Cardiac septum (tissue), 1 donor: Measurements from ENCODE around the gene CCDC148. TPM values are rescaled to one million over a fixed set of nuclear protein-coding genes. Genes with fewer than 3 reads are reported as not detected.
"Not testable (repeated sequence)": the region's sequence is repeated elsewhere in the genome, so short reads cannot be mapped to it uniquely, and the experiment has no call there.

ENCODE experiments used
- DNase-seq: peaks from one replicate; pipeline ENCODE4 v3.0.0-alpha.2; 2020; ENCODE audit warnings: low spot score
- intact Hi-C: fragments of 100-400 bp; cut with DNase I; formaldehyde crosslinking; loops from one replicate; pipeline ENCODE4 v1.14.0; 2022
- total RNA-seq: library from RNA; stranded (reverse); fragmentation: NEBNext Ultra II Directional; extraction: Animal tissue kit (Norgen Biotek cat#: 25700); gene quantifications from one replicate; pipeline ENCODE4 v1.2.1, GENCODE V29; 2021
- donor health status: DM: no; HTN: no; CAD: no.

The CCDC148 gene
- total RNA-seq, 1 donor from 2014 or later = 0.30 TPM

GRCh38 chr2:158457826-158458616, 1.5 kb upstream of the CCDC148 start:
- intact Hi-C loops = loop anchor here (2.0 to 10.0 kb wide), 6 partner anchors 79 to 423 kb away; no protein-coding TSS in a partner anchor
- peak; percentile 86 for DNase-seq

- intact Hi-C loops = loop anchor here (2.0 to 10.0 kb wide), 6 partner anchors 80 to 422 kb away; no protein-coding TSS in a partner anchor
- peak; percentile 86 for DNase-seq
These were observed 706 bp upstream of the CCDC148 start for GRCh38 chr2:158457092-158457825.

- intact Hi-C loops = no loop called here
- DNase-seq = no peak
These were observed 12.9 kb downstream of the CCDC148 start for GRCh38 chr2:158443606-158444005.

GRCh38 chr2:158439062-158439461, 17.5 kb downstream of the CCDC148 start:
- intact Hi-C loops, DNase-seq: not testable (repeated sequence)

GRCh38 chr2:158433716-158434115, 22.8 kb downstream of the CCDC148 start:
- intact Hi-C loops, DNase-seq: not testable (repeated sequence)

GRCh38 chr2:158432117-158432516, 24.4 kb downstream of the CCDC148 start:
- intact Hi-C loops = no loop called here
- no peak for DNase-seq

- intact Hi-C loops = no loop called here
- no peak for DNase-seq
These were observed 42.0 kb downstream of the CCDC148 start for GRCh38 chr2:158414538-158414937.

GRCh38 chr2:158413581-158413980, 43.0 kb downstream of the CCDC148 start:
- intact Hi-C loops = no loop called here
- DNase-seq = no peak

GRCh38 chr2:158412206-158412605, 44.3 kb downstream of the CCDC148 start:
- intact Hi-C loops = no loop called here
- DNase-seq = no peak

GRCh38 chr2:158411748-158412147, 44.8 kb downstream of the CCDC148 start:
- DNase-seq = no peak

GRCh38 chr2:158410132-158410531, 46.4 kb downstream of the CCDC148 start:
- DNase-seq = no peak
- intact Hi-C loops = no loop called here

More at GRCh38 chr2:158411748-158412147, 44.8 kb downstream of the CCDC148 start:
- intact Hi-C loops = no loop called here

GRCh38 chr2:158407031-158407430, 49.5 kb downstream of the CCDC148 start:
- no peak for DNase-seq
- intact Hi-C loops = no loop called here

- no peak for DNase-seq
- intact Hi-C loops = no loop called here
These were observed 51.2 kb downstream of the CCDC148 start for GRCh38 chr2:158405341-158405740.

GRCh38 chr2:158403237-158403636, 53.3 kb downstream of the CCDC148 start:
- DNase-seq = no peak
- intact Hi-C loops = no loop called here

- intact Hi-C loops = no loop called here
- no peak for DNase-seq
These were observed 53.9 kb downstream of the CCDC148 start for GRCh38 chr2:158402665-158403064.

- DNase-seq = no peak
- intact Hi-C loops = no loop called here
These were observed 61.4 kb downstream of the CCDC148 start for GRCh38 chr2:158395166-158395565.

GRCh38 chr2:158394453-158394852, 62.1 kb downstream of the CCDC148 start:
- intact Hi-C loops = no loop called here
- no peak for DNase-seq

- no peak for DNase-seq
- intact Hi-C loops = no loop called here
These were observed 62.7 kb downstream of the CCDC148 start for GRCh38 chr2:158393886-158394285.

- intact Hi-C loops = no loop called here
- DNase-seq = no peak
These were observed 63.9 kb downstream of the CCDC148 start for GRCh38 chr2:158392687-158393086.

GRCh38 chr2:158391876-158392275, 64.7 kb downstream of the CCDC148 start:
- no peak for DNase-seq
- intact Hi-C loops = no loop called here

GRCh38 chr2:158391361-158391760, 65.2 kb downstream of the CCDC148 start:
- no peak for DNase-seq
- intact Hi-C loops = no loop called here
